GM19023 (cell line): ENCODE measurements around the gene LTN1.

Experiments used
- ATAC-seq: cut with Tn5 transposase; IDR thresholded peaks from one replicate; pipeline ENCODE4 v1.9.1; 2021; ENCODE audit warnings: mild to moderate bottlenecking, moderate library complexity; ENCODE audit not compliant: unreplicated experiment

Gene LTN1

GRCh38 chr21:28928578-28929420 is 63.9 kb downstream of the LTN1 start:
- ATAC-seq = no peak

- ATAC-seq = no peak
Observed at GRCh38 chr21:28927130-28927529, 65.5 kb downstream of the LTN1 start.

GRCh38 chr21:28923439-28923975 is 69.2 kb downstream of the LTN1 start:
- ATAC-seq = no peak

- ATAC-seq = no peak
Observed at GRCh38 chr21:28922368-28922767, 70.3 kb downstream of the LTN1 start.

- ATAC-seq = no peak
Observed at GRCh38 chr21:28916150-28916893, 76.4 kb downstream of the LTN1 start.

GRCh38 chr21:28913071-28913470 is 79.6 kb downstream of the LTN1 start:
- no peak for ATAC-seq

- no peak for ATAC-seq
Observed at GRCh38 chr21:28910280-28910887, 82.3 kb downstream of the LTN1 start.

- ATAC-seq = no peak
Observed at GRCh38 chr21:28908351-28908750, 84.3 kb downstream of the LTN1 start.

GRCh38 chr21:28906841-28907240 is 85.8 kb downstream of the LTN1 start:
- ATAC-seq = no peak

GRCh38 chr21:28906236-28906635 is 86.4 kb downstream of the LTN1 start:
- no peak for ATAC-seq

GRCh38 chr21:28904961-28905435 is 87.7 kb downstream of the LTN1 start:
- no peak for ATAC-seq

GRCh38 chr21:28903448-28903847 is 89.2 kb downstream of the LTN1 start:
- no peak for ATAC-seq

GRCh38 chr21:28900481-28900880 is 92.2 kb downstream of the LTN1 start:
- no peak for ATAC-seq

GRCh38 chr21:28899744-28900143 is 92.9 kb downstream of the LTN1 start:
- no peak for ATAC-seq

- no peak for ATAC-seq
Observed at GRCh38 chr21:28899220-28899619, 93.5 kb downstream of the LTN1 start.

- no peak for ATAC-seq
Observed at GRCh38 chr21:28893687-28894086, 99.0 kb downstream of the LTN1 start.

GRCh38 chr21:28892199-28893111 is 100.2 kb downstream of the LTN1 start:
- no peak for ATAC-seq

- no peak for ATAC-seq
Observed at GRCh38 chr21:28885853-28886177, 106.9 kb downstream of the LTN1 start.

- peak; percentile 98 for ATAC-seq
Observed at GRCh38 chr21:28884976-28885852, 107.5 kb downstream of the LTN1 start.
